Measurements from ENCODE around the gene LYPD5. TPM values are rescaled to one million over a fixed set of nuclear protein-coding genes. Genes with fewer than 3 reads are reported as not detected.

The LYPD5 gene
- total RNA-seq, 1 donor = 0.72 TPM

- H3K9me3 ChIP-seq (ENCODE audit: low read depth, low read length) = no peaks in the 10 kb centered on the region
- no peak overlapping the region for H2AFZ ChIP-seq (ENCODE audit: low read length)
- H3K79me2 ChIP-seq (ENCODE audit: insufficient read depth, low read length) = no peaks in the 10 kb centered on the region
- TF ChIP-seq CTCF (IDR thresholded peaks at IDR 0.05; ENCODE audit: extremely low read depth, low read depth, low read length) = no peak
- no peak for DNase-seq (ENCODE audit: insufficient read length, low spot score, missing footprints)
- H3K4me2 ChIP-seq (ENCODE audit: insufficient read depth, low read length) = no peak overlapping the region
- no peaks in the 10 kb centered on the region for H4K20me1 ChIP-seq (ENCODE audit: insufficient read depth, low read length)
- no peaks in the 10 kb centered on the region for H3K36me3 ChIP-seq (ENCODE audit: insufficient read depth, low read length)
- peaks cover 3% of the 10 kb centered on the region for H3K27me3 ChIP-seq (ENCODE audit: insufficient read depth, low read length)
- H3K4me3 ChIP-seq (ENCODE audit: insufficient read depth, low read length) = no peak overlapping the region
- H3K4me1 ChIP-seq (ENCODE audit: insufficient read depth, low read length) = peaks cover 15% of the 10 kb centered on the region
- no peak overlapping the region for H3K27ac ChIP-seq (ENCODE audit: low read depth, low read length)
These were observed 15.6 kb downstream of the LYPD5 start for GRCh38 chr19:43786665-43787064.

GRCh38 chr19:43784981-43785808 lies 17.1 kb downstream of the LYPD5 start:
- no peaks in the 10 kb centered on the region for H3K36me3 ChIP-seq (ENCODE audit: insufficient read depth, low read length)
- peak; percentile 88 for DNase-seq (ENCODE audit: insufficient read length, low spot score, missing footprints)
- TF ChIP-seq CTCF (IDR thresholded peaks at IDR 0.05; ENCODE audit: extremely low read depth, low read depth, low read length) = peak; percentile 100
- no peaks in the 10 kb centered on the region for H4K20me1 ChIP-seq (ENCODE audit: insufficient read depth, low read length)
- peak overlapping the region; percentile 33 for H3K4me3 ChIP-seq (ENCODE audit: insufficient read depth, low read length)
- H3K9me3 ChIP-seq (ENCODE audit: low read depth, low read length) = no peaks in the 10 kb centered on the region
- peaks cover 8% of the 10 kb centered on the region for H3K79me2 ChIP-seq (ENCODE audit: insufficient read depth, low read length)
- H3K4me2 ChIP-seq (ENCODE audit: insufficient read depth, low read length) = peak overlapping the region; percentile 68
- peak overlapping the region; percentile 49 for H3K27ac ChIP-seq (ENCODE audit: low read depth, low read length)
- no peaks in the 10 kb centered on the region for H3K27me3 ChIP-seq (ENCODE audit: insufficient read depth, low read length)
- peaks cover 25% of the 10 kb centered on the region for H3K4me1 ChIP-seq (ENCODE audit: insufficient read depth, low read length)
- peak overlapping the region; percentile 79 for H2AFZ ChIP-seq (ENCODE audit: low read length)

- Histone ChIP-seq H4K20me1 (ENCODE audit: insufficient read depth, low read length) (no peaks in the 10 kb centered on the region), H2AFZ (ENCODE audit: low read length) (no peak overlapping the region), H3K9me3 (ENCODE audit: low read depth, low read length) (no peaks in the 10 kb centered on the region), H3K4me2 (ENCODE audit: insufficient read depth, low read length) (peak overlapping the region; percentile 68), H3K36me3 (ENCODE audit: insufficient read depth, low read length) (no peaks in the 10 kb centered on the region), H3K27me3 (ENCODE audit: insufficient read depth, low read length) (no peaks in the 10 kb centered on the region), H3K4me3 (ENCODE audit: insufficient read depth, low read length) (no peak overlapping the region), H3K27ac (ENCODE audit: low read depth, low read length) (peak overlapping the region; percentile 49), H3K79me2 (ENCODE audit: insufficient read depth, low read length) (peaks cover 16% of the 10 kb centered on the region), H3K4me1 (ENCODE audit: insufficient read depth, low read length) (peaks cover 32% of the 10 kb centered on the region)
- TF ChIP-seq CTCF (IDR thresholded peaks at IDR 0.05; ENCODE audit: extremely low read depth, low read depth, low read length) = no peak
- DNase-seq (ENCODE audit: insufficient read length, low spot score, missing footprints) = peak; percentile 98
These were observed 17.8 kb downstream of the LYPD5 start for GRCh38 chr19:43784241-43784980.

GRCh38 chr19:43783636-43784035 lies 18.6 kb downstream of the LYPD5 start:
- DNase-seq (ENCODE audit: insufficient read length, low spot score, missing footprints) = peak; percentile 54
- Histone ChIP-seq H3K9me3 (ENCODE audit: low read depth, low read length) (no peaks in the 10 kb centered on the region), H3K36me3 (ENCODE audit: insufficient read depth, low read length) (no peaks in the 10 kb centered on the region), H3K4me1 (ENCODE audit: insufficient read depth, low read length) (peaks cover 35% of the 10 kb centered on the region), H3K27ac (ENCODE audit: low read depth, low read length) (no peak overlapping the region), H3K4me3 (ENCODE audit: insufficient read depth, low read length) (no peak overlapping the region), H2AFZ (ENCODE audit: low read length) (peak overlapping the region; percentile 15), H3K79me2 (ENCODE audit: insufficient read depth, low read length) (peaks cover 23% of the 10 kb centered on the region), H4K20me1 (ENCODE audit: insufficient read depth, low read length) (no peaks in the 10 kb centered on the region), H3K4me2 (ENCODE audit: insufficient read depth, low read length) (no peak overlapping the region), H3K27me3 (ENCODE audit: insufficient read depth, low read length) (no peaks in the 10 kb centered on the region)
- no peak for TF ChIP-seq CTCF (IDR thresholded peaks at IDR 0.05; ENCODE audit: extremely low read depth, low read depth, low read length)
